AG10803 (cell line): ENCODE data around the gene C1orf198.

Experiments
- DNase-seq: peaks from one replicate; pipeline ENCODE4 v3.0.0; 2010; ENCODE audit warnings: low read depth
- H3K4me3 ChIP-seq: 2 replicates; pipeline ENCODE4 v1.5.1; 2011; ENCODE audit warnings: mild to moderate bottlenecking, low read length, control low read depth
- CTCF ChIP-seq: conservative IDR thresholded peaks from 2 replicates; pipeline ENCODE4 v1.5.1; 2011; ENCODE audit warnings: mild to moderate bottlenecking, low read length, control low read depth, inconsistent platforms

C1orf198 gene

GRCh38 chr1:230790026-230790425, 78.3 kb downstream of the C1orf198 start:
- TF ChIP-seq CTCF, result no peak
- no peak overlapping the region for H3K4me3 ChIP-seq
- no peak for DNase-seq

- no peak for DNase-seq
- H3K4me3 ChIP-seq, result no peak overlapping the region
- TF ChIP-seq CTCF, result no peak
These were observed 79.6 kb downstream of the C1orf198 start for GRCh38 chr1:230788561-230789275.

GRCh38 chr1:230787471-230787870, 80.8 kb downstream of the C1orf198 start:
- H3K4me3 ChIP-seq, result no peak overlapping the region
- DNase-seq, result no peak
- TF ChIP-seq CTCF, result no peak
